Thoracic aorta (tissue), 2 donors: ENCODE measurements around the gene TMEM187. TPM values are rescaled to one million over a fixed set of nuclear protein-coding genes. Genes with fewer than 3 reads are reported as not detected.
A peak's percentile ranks its signal among the peaks of the same experiment; 100 is the strongest.

Experiments used
- ATAC-seq: fragments of 150-250 bp; one replicate; pipeline ENCODE4 v1.8.0; 2017; ENCODE audit warnings: low read depth; ENCODE audit not compliant: insufficient number of reproducible peaks, low FRiP score
- DNase-seq: peaks from one replicate; pipeline ENCODE4 v3.0.0-alpha.2; 2020; ENCODE audit warnings: low spot score
- H3K27ac ChIP-seq, 2 donors: fragments of 200-600 bp; sonication (generic); 1 replicate in 1 of 2; 2 replicates in 1 of 2; pipeline ENCODE4 v1.5.1; 2016; ENCODE audit warnings: mild to moderate bottlenecking in 2 of 2, moderate library complexity in 2 of 2
- H3K27me3 ChIP-seq: fragments of 200-600 bp; sonication (generic); replicated peaks from 2 replicates; pipeline ENCODE4 v1.6.0; 2016; ENCODE audit warnings: mild to moderate bottlenecking; ENCODE audit not compliant: insufficient read depth
- H3K36me3 ChIP-seq: fragments of 200-600 bp; sonication (generic); one replicate; pipeline ENCODE4 v1.5.1; 2016
- H3K4me1 ChIP-seq, 2 donors: fragments of 200-600 bp; sonication (generic); 1 replicate in 1 of 2; 2 replicates in 1 of 2; pipeline versions ENCODE4 v1.5.1 to v1.6.0; 2016; ENCODE audit warnings: low read depth in 2 of 2, mild to moderate bottlenecking in 1 of 2; ENCODE audit not compliant: control insufficient read depth in 1 of 2
- H3K4me3 ChIP-seq: fragments of 200-600 bp; sonication (generic); 2 replicates; pipeline ENCODE4 v1.5.1; 2016; ENCODE audit warnings: mild to moderate bottlenecking
- H3K9me3 ChIP-seq: fragments of 200-600 bp; sonication (generic); 2 replicates; pipeline ENCODE4 v1.5.1; 2016
- CTCF ChIP-seq: fragments of 200-600 bp; sonication (generic); IDR thresholded peaks from one replicate; pipeline ENCODE4 v1.5.1; 2019; ENCODE audit warnings: antibody characterized with exemption
- total RNA-seq, 2 donors: library from RNA; depleted of rRNA; stranded (reverse); fragments of >200 nt; gene quantifications; one replicate each; pipeline versions ENCODE4 v1.1.0 to v1.2.3, GENCODE V29; 2016

TMEM187 gene
- total RNA-seq, 2 donors from 2014 or later, result 0.78 to 23.4 TPM

GRCh38 chrX:153981231-153981630, 8.7 kb downstream of the TMEM187 start:
- peaks cover 0 to 6% of the 10 kb centered on the region in 2 donors for H3K4me1 ChIP-seq
- H3K36me3 ChIP-seq, result no peaks in the 10 kb centered on the region
- H3K4me3 ChIP-seq, result no peak overlapping the region
- no peaks in the 10 kb centered on the region for H3K27me3 ChIP-seq
- no peak for TF ChIP-seq CTCF
- no peak for ATAC-seq
- no peak for DNase-seq
- H3K27ac ChIP-seq, result no peak overlapping the region
- no peaks in the 10 kb centered on the region for H3K9me3 ChIP-seq

GRCh38 chrX:153981771-153982533, 9.4 kb downstream of the TMEM187 start:
- Histone ChIP-seq H3K27ac (no peak overlapping the region), H3K9me3 (no peaks in the 10 kb centered on the region), H3K4me3 (no peak overlapping the region), H3K4me1 (peaks cover 0 to 6% of the 10 kb centered on the region in 2 donors), H3K27me3 (no peaks in the 10 kb centered on the region), H3K36me3 (no peaks in the 10 kb centered on the region)
- ATAC-seq (no peak), DNase-seq (no peak)
- no peak for TF ChIP-seq CTCF

- DNase-seq (no peak), ATAC-seq (no peak)
- Histone ChIP-seq H3K4me3 (no peak overlapping the region), H3K36me3 (no peaks in the 10 kb centered on the region), H3K4me1 (peaks cover 0 to 6% of the 10 kb centered on the region in 2 donors), H3K27me3 (no peaks in the 10 kb centered on the region), H3K9me3 (no peaks in the 10 kb centered on the region), H3K27ac (no peak overlapping the region)
- no peak for TF ChIP-seq CTCF
Measured at GRCh38 chrX:153983321-153983801, 10.8 kb downstream of the TMEM187 start.

GRCh38 chrX:153984351-153985178, 12.0 kb downstream of the TMEM187 start:
- Histone ChIP-seq H3K27me3 (no peaks in the 10 kb centered on the region), H3K9me3 (no peaks in the 10 kb centered on the region), H3K4me1 (peaks cover 0 to 6% of the 10 kb centered on the region in 2 donors), H3K36me3 (no peaks in the 10 kb centered on the region), H3K4me3 (no peak overlapping the region), H3K27ac (peak overlapping the region in 1 of 2 donors; percentile 63)
- DNase-seq (no peak), ATAC-seq (no peak)
- TF ChIP-seq CTCF, result no peak

- Histone ChIP-seq H3K27ac (no peak overlapping the region), H3K4me1 (peaks cover 0 to 6% of the 10 kb centered on the region in 2 donors), H3K27me3 (no peaks in the 10 kb centered on the region), H3K4me3 (no peak overlapping the region), H3K36me3 (no peaks in the 10 kb centered on the region), H3K9me3 (no peaks in the 10 kb centered on the region)
- ATAC-seq (no peak), DNase-seq (no peak)
- TF ChIP-seq CTCF, result no peak
Measured at GRCh38 chrX:153988493-153988892, 15.9 kb downstream of the TMEM187 start.
